Hepatocyte (in vitro differentiated cells): ENCODE data around the gene FAT4. TPM values are rescaled to one million over a fixed set of nuclear protein-coding genes. Genes with fewer than 3 reads are reported as not detected.

Experiments
- DNase-seq: peaks from one replicate; pipeline ENCODE4 v3.0.0-alpha.2; 2016; ENCODE audit warnings: low spot score
- H2AFZ ChIP-seq: fragments of 200-600 bp; sonication (generic); 2 replicates; pipeline ENCODE4 v1.6.0; 2016; ENCODE audit warnings: antibody characterized with exemption, mild to moderate bottlenecking
- H3K27ac ChIP-seq: fragments of 200-600 bp; sonication (generic); 2 replicates; pipeline ENCODE4 v1.5.1; 2016; ENCODE audit warnings: mild to moderate bottlenecking
- H3K27me3 ChIP-seq: fragments of 200-600 bp; sonication (generic); 2 replicates; pipeline ENCODE4 v1.6.1; 2016
- H3K36me3 ChIP-seq: fragments of 200-600 bp; sonication (generic); replicated peaks from 2 replicates; pipeline ENCODE4 v1.5.1; 2016; ENCODE audit warnings: low read depth; ENCODE audit not compliant: insufficient read depth
- H3K4me1 ChIP-seq: fragments of 200-600 bp; sonication (generic); 2 replicates; pipeline ENCODE4 v1.5.1; 2016; ENCODE audit warnings: mild to moderate bottlenecking, moderate library complexity; ENCODE audit not compliant: insufficient read depth
- H3K4me2 ChIP-seq: fragments of 200-600 bp; sonication (generic); 2 replicates; pipeline ENCODE4 v1.6.0; 2016
- H3K4me3 ChIP-seq: fragments of 200-600 bp; sonication (generic); 2 replicates; pipeline ENCODE4 v1.5.1; 2016; ENCODE audit warnings: mild to moderate bottlenecking
- H3K79me2 ChIP-seq: fragments of 200-600 bp; sonication (generic); 2 replicates; pipeline ENCODE4 v1.6.0; 2017; ENCODE audit warnings: mild to moderate bottlenecking
- H3K9me2 ChIP-seq: fragments of 200-600 bp; sonication (generic); replicated peaks from 2 replicates; pipeline ENCODE4 v1.6.0; 2017; ENCODE audit warnings: mild to moderate bottlenecking; ENCODE audit not compliant: insufficient read depth
- H3K9me3 ChIP-seq: fragments of 200-600 bp; sonication (generic); 2 replicates; pipeline ENCODE4 v1.5.1; 2016; ENCODE audit warnings: low read depth, mild to moderate bottlenecking
- H4K20me1 ChIP-seq: fragments of 200-600 bp; sonication (generic); 2 replicates; pipeline ENCODE4 v1.6.0; 2016; ENCODE audit warnings: mild to moderate bottlenecking; ENCODE audit not compliant: insufficient read depth, poor library complexity, severe bottlenecking
- CTCF ChIP-seq: fragments of 200-600 bp; sonication (generic); IDR thresholded peaks from 2 replicates; pipeline ENCODE4 v1.5.1; 2016; ENCODE audit warnings: antibody characterized with exemption, mild to moderate bottlenecking; ENCODE audit not compliant: poor library complexity
- EZH2 ChIP-seq: fragments of 200-600 bp; sonication (generic); IDR thresholded peaks from 2 replicates; pipeline ENCODE4 v1.6.1; 2016; ENCODE audit warnings: antibody characterized with exemption, mild to moderate bottlenecking, borderline replicate concordance
- EZH2phosphoT487 ChIP-seq: fragments of 200-600 bp; sonication (generic); IDR thresholded peaks from one replicate; pipeline ENCODE4 v1.6.1; 2018; ENCODE audit warnings: antibody characterized with exemption, mild to moderate bottlenecking, low read depth, moderate library complexity; ENCODE audit not compliant: unreplicated experiment, severe bottlenecking
- WGBS: methylation state at CpG from one replicate; pipeline ENCODE4 v1.1.6; 2016; ENCODE audit warnings: low lambda C conversion rate; ENCODE audit errors: missing lambda C conversion rate; 5-methylcytosine and 5-hydroxymethylcytosine counted together
- polyA plus RNA-seq: library from polyadenylated mRNA; unstranded; fragments of >200 nt; fragmentation: Nextera tagmentation; extraction: Ambion mirVana; gene quantifications from 2 replicates; pipeline ENCODE4 v1.2.1, GENCODE V29; 2016
- total RNA-seq: library from RNA; depleted of rRNA; stranded (reverse); fragments of >200 nt; gene quantifications from 2 replicates; pipeline ENCODE4 v1.2.3, GENCODE V29; 2014

FAT4 gene
- total and polyA plus RNA-seq, 2 experiments from 2014 or later = 2.9 to 59.5 TPM

- no peak overlapping the region for H3K4me2 ChIP-seq
- WGBS = 98% methylated on average over 21 of the region's 34 CpGs
- H3K27me3 ChIP-seq = no peaks in the 10 kb centered on the region
- DNase-seq = peak; percentile 3
- no peaks in the 10 kb centered on the region for H3K9me3 ChIP-seq
- H3K79me2 ChIP-seq = no peaks in the 10 kb centered on the region
- no peak overlapping the region for H3K4me3 ChIP-seq
- H4K20me1 ChIP-seq = no peaks in the 10 kb centered on the region
- H3K36me3 ChIP-seq = no peaks in the 10 kb centered on the region
- no peak for TF ChIP-seq EZH2
- TF ChIP-seq CTCF = no peak
- no peak for TF ChIP-seq EZH2phosphoT487
- no peaks in the 10 kb centered on the region for H3K4me1 ChIP-seq
- H3K27ac ChIP-seq = no peak overlapping the region
- no peak overlapping the region for H2AFZ ChIP-seq
- H3K9me2 ChIP-seq = no peaks in the 10 kb centered on the region
Measured at GRCh38 chr4:125280892-125281403, 33.8 kb upstream of the FAT4 start.

GRCh38 chr4:125283707-125284279, 31.0 kb upstream of the FAT4 start:
- no peaks in the 10 kb centered on the region for H3K27me3 ChIP-seq
- H3K4me3 ChIP-seq = no peak overlapping the region
- H3K4me1 ChIP-seq = no peaks in the 10 kb centered on the region
- no peaks in the 10 kb centered on the region for H4K20me1 ChIP-seq
- WGBS = 2% methylated on average over 4 of the region's 4 CpGs
- H3K79me2 ChIP-seq = no peaks in the 10 kb centered on the region
- H3K9me3 ChIP-seq = no peaks in the 10 kb centered on the region
- no peak overlapping the region for H3K4me2 ChIP-seq
- TF ChIP-seq CTCF (peak; percentile 81), EZH2 (no peak)
- H2AFZ ChIP-seq = no peak overlapping the region
- no peak overlapping the region for H3K27ac ChIP-seq
- no peaks in the 10 kb centered on the region for H3K9me2 ChIP-seq
- peak; percentile 8 for DNase-seq
- no peaks in the 10 kb centered on the region for H3K36me3 ChIP-seq

GRCh38 chr4:125297116-125297515, 17.6 kb upstream of the FAT4 start:
- H3K4me3 ChIP-seq = no peak overlapping the region
- no peak overlapping the region for H3K4me2 ChIP-seq
- no peaks in the 10 kb centered on the region for H3K79me2 ChIP-seq
- H4K20me1 ChIP-seq = no peaks in the 10 kb centered on the region
- H3K27me3 ChIP-seq = no peaks in the 10 kb centered on the region
- no peak for TF ChIP-seq CTCF
- no peak for TF ChIP-seq EZH2phosphoT487
- TF ChIP-seq EZH2 = no peak
- H3K27ac ChIP-seq = no peak overlapping the region
- H3K9me3 ChIP-seq = no peaks in the 10 kb centered on the region
- 81% methylated on average over 2 of the region's 2 CpGs for WGBS
- no peaks in the 10 kb centered on the region for H3K36me3 ChIP-seq
- no peak overlapping the region for H2AFZ ChIP-seq
- no peak for DNase-seq
- H3K4me1 ChIP-seq = no peaks in the 10 kb centered on the region
- H3K9me2 ChIP-seq = no peaks in the 10 kb centered on the region

- Histone ChIP-seq H3K36me3 (no peaks in the 10 kb centered on the region), H3K27me3 (no peaks in the 10 kb centered on the region), H3K9me3 (no peaks in the 10 kb centered on the region), H3K4me1 (no peaks in the 10 kb centered on the region), H3K9me2 (no peaks in the 10 kb centered on the region), H3K27ac (no peak overlapping the region), H3K79me2 (no peaks in the 10 kb centered on the region), H4K20me1 (no peaks in the 10 kb centered on the region), H3K4me2 (peak overlapping the region; percentile 9), H3K4me3 (no peak overlapping the region), H2AFZ (no peak overlapping the region)
- DNase-seq = no peak
- 32% methylated on average over 1 of the region's 1 CpG for WGBS
- TF ChIP-seq CTCF (no peak), EZH2phosphoT487 (no peak), EZH2 (no peak)
Measured at GRCh38 chr4:125303058-125303457, 11.7 kb upstream of the FAT4 start.
